Transverse colon (tissue), 4 donors: ENCODE data around the gene CHGA. TPM values are rescaled to one million over a fixed set of nuclear protein-coding genes. Genes with fewer than 3 reads are reported as not detected.

ENCODE experiments used
- DNase-seq: peaks from one replicate; pipeline ENCODE4 v3.0.0-alpha.2; 2019
- H3K27ac ChIP-seq, 4 donors: fragments of 200-600 bp; sonication (generic); 2 replicates each; pipeline ENCODE4 v1.5.1; 2016 to 2018; ENCODE audit warnings: inconsistent platforms in 4 of 4
- H3K27me3 ChIP-seq: fragments of 200-600 bp; sonication (generic); 2 replicates; pipeline ENCODE4 v1.5.1; 2017; ENCODE audit warnings: inconsistent platforms
- H3K36me3 ChIP-seq, 4 donors: fragments of 200-600 bp; sonication (generic); 2 replicates each; pipeline ENCODE4 v1.5.1; 2017 to 2019; ENCODE audit warnings: inconsistent platforms in 4 of 4
- H3K4me1 ChIP-seq, 4 donors: fragments of 200-600 bp; sonication (generic); 2 replicates each; pipeline ENCODE4 v1.5.1; 2017 to 2020; ENCODE audit warnings: inconsistent platforms in 4 of 4
- H3K4me3 ChIP-seq, 4 donors: fragments of 200-600 bp; sonication (generic); 1 replicate in 1 of 4; 2 replicates in 3 of 4; pipeline versions ENCODE4 v1.5.1 to v1.6.1; 2017 to 2019; ENCODE audit warnings: inconsistent platforms in 4 of 4
- H3K9me3 ChIP-seq, 2 donors: fragments of 200-600 bp; sonication (generic); 2 replicates each; pipeline ENCODE4 v1.5.1; 2017 to 2019; ENCODE audit warnings: inconsistent platforms in 2 of 2
- EP300 ChIP-seq: sonication (generic); formaldehyde crosslinking; IDR thresholded peaks from one replicate; pipeline ENCODE4 v1.6.1; 2017; ENCODE audit warnings: antibody characterized with exemption, low read depth
- POLR2A ChIP-seq: fragments of 450-650 bp; IDR thresholded peaks from one replicate; pipeline ENCODE4 v1.6.1; 2016; ENCODE audit warnings: antibody characterized with exemption, mild to moderate bottlenecking, moderate library complexity
- POLR2AphosphoS5 ChIP-seq, 3 donors: sonication (generic); formaldehyde crosslinking; IDR thresholded peaks; one replicate each; pipeline ENCODE4 v1.6.1; 2016; ENCODE audit warnings: antibody characterized with exemption in 3 of 3
- WGBS, 2 donors: methylation state at CpG; one replicate each; pipeline ENCODE4 v1.1.5; 2018; ENCODE audit warnings: low coverage in 1 of 2; 5-methylcytosine and 5-hydroxymethylcytosine counted together
- in situ Hi-C, 4 donors: fragments of 200-750 bp; cut with MboI; loops; one replicate each; pipeline versions ENCODE4 v1.15.0 to v1.15.1; 2017; ENCODE audit warnings: low sequenced_read_pairs in 3 of 4, low pct_ligation_motif_present in 1 of 4, low pct_unique_long_range_greater_than_20kb in 1 of 4
- intact Hi-C: fragments of 100-400 bp; cut with DNase I; formaldehyde crosslinking; loops from one replicate; pipeline ENCODE4 v1.15.1; 2023; ENCODE audit warnings: low total_unique reads
- total RNA-seq, 4 donors: library from RNA; depleted of rRNA; stranded (reverse); fragments of >200 nt; gene quantifications; one replicate each; pipeline ENCODE4 v1.1.0, GENCODE V29; 2016
- TF ChIP-seq, protein P1 (sequence below), 5 experiments: fragments of 200-600 bp in 3 of 5; fragments of 450-650 bp in 2 of 5; sonication (generic) in 3 of 5; IDR thresholded peaks; 1 replicate in 2 of 5; 2 replicates in 3 of 5; pipeline ENCODE4 v1.5.1; 2016 to 2017; ENCODE audit warnings: antibody characterized with exemption in 5 of 5, inconsistent platforms in 3 of 5, mild to moderate bottlenecking in 2 of 5, moderate library complexity in 1 of 5

The CHGA gene
- total RNA-seq, 4 donors from 2014 or later = 9.2 to 215 (median 40.7) TPM

GRCh38 chr14:92931681-92932447 lies 8.9 kb downstream of the CHGA start:
- Histone ChIP-seq H3K27me3 (no peaks in the 10 kb centered on the region), H3K4me1 (no peaks in the 10 kb centered on the region), H3K27ac (no peak overlapping the region), H3K36me3 (no peaks in the 10 kb centered on the region), H3K4me3 (no peak overlapping the region), H3K9me3 (no peaks in the 10 kb centered on the region)
- intact Hi-C loops (no loop called here), in situ Hi-C loops (no loop called here)
- WGBS, 2 donors = 88 to 100% methylated on average over 3 to 18 of the region's 18 CpGs
- TF ChIP-seq EP300 (no peak), POLR2AphosphoS5 (IDR thresholded peaks at IDR 0.05) (no peak), POLR2A (no peak)
- TF ChIP-seq, protein P1, sequence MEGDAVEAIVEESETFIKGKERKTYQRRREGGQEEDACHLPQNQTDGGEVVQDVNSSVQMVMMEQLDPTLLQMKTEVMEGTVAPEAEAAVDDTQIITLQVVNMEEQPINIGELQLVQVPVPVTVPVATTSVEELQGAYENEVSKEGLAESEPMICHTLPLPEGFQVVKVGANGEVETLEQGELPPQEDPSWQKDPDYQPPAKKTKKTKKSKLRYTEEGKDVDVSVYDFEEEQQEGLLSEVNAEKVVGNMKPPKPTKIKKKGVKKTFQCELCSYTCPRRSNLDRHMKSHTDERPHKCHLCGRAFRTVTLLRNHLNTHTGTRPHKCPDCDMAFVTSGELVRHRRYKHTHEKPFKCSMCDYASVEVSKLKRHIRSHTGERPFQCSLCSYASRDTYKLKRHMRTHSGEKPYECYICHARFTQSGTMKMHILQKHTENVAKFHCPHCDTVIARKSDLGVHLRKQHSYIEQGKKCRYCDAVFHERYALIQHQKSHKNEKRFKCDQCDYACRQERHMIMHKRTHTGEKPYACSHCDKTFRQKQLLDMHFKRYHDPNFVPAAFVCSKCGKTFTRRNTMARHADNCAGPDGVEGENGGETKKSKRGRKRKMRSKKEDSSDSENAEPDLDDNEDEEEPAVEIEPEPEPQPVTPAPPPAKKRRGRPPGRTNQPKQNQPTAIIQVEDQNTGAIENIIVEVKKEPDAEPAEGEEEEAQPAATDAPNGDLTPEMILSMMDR (IDR thresholded peaks at IDR 0.05) = no peak
- DNase-seq = no peak

DNA sequence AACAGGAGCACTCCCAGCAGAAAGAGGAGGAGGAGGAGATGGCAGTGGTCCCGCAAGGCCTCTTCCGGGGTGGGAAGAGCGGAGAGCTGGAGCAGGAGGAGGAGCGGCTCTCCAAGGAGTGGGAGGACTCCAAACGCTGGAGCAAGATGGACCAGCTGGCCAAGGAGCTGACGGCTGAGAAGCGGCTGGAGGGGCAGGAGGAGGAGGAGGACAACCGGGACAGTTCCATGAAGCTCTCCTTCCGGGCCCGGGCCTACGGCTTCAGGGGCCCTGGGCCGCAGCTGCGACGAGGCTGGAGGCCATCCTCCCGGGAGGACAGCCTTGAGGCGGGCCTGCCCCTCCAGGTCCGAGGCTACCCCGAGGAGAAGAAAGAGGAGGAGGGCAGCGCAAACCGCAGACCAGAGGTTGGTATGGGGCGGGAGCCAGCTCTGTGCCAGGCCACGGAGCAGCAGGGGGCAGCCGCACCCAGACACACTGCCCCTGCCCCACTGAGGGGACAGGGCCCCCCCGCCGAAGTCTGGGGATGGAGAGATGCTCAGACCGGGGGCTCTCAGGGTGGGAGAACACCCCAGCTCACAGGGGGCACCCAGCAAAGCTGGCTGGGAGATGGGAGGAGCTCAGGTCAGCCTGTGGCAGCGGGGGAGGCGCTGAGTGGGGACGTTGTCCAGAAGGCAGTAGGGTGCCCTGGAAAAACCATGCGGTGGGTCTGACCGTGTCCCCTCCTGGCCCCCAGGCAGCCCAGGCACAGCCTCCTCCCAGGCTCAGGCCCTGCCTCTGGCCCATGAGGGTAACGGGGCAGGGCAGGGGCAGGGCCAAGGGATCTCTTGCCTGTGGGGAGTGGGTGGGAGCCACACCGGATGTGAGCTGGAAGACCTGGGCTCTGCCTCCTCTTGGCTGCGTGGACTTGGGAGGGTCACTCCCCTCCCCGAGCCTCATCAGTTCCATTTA lies 9.8 kb downstream of the CHGA start:
- in situ Hi-C loops (no loop called here), intact Hi-C loops (no loop called here)
- H3K9me3 ChIP-seq = no peaks in the 10 kb centered on the region
- H3K36me3 ChIP-seq = no peaks in the 10 kb centered on the region
- TF ChIP-seq, protein P1 (IDR thresholded peaks at IDR 0.05) = no peak
- no peak for TF ChIP-seq EP300
- no peak for TF ChIP-seq POLR2A
- no peak for TF ChIP-seq POLR2AphosphoS5 (IDR thresholded peaks at IDR 0.05)
- H3K4me3 ChIP-seq = no peak overlapping the region
- 71 to 85% methylated on average over 5 to 34 of the region's 35 CpGs for WGBS, 2 donors
- DNase-seq = no peak
- H3K27me3 ChIP-seq = no peaks in the 10 kb centered on the region
- no peak overlapping the region for H3K27ac ChIP-seq
- H3K4me1 ChIP-seq = no peaks in the 10 kb centered on the region

GRCh38 chr14:92933481-92933880 lies 10.5 kb downstream of the CHGA start:
- in situ Hi-C loops = no loop called here
- Histone ChIP-seq H3K4me1 (no peaks in the 10 kb centered on the region), H3K27ac (no peak overlapping the region), H3K36me3 (no peaks in the 10 kb centered on the region), H3K27me3 (no peaks in the 10 kb centered on the region), H3K9me3 (no peaks in the 10 kb centered on the region), H3K4me3 (no peak overlapping the region)
- TF ChIP-seq POLR2A (no peak), POLR2AphosphoS5 (IDR thresholded peaks at IDR 0.05) (no peak), EP300 (no peak)
- TF ChIP-seq, protein P1 (IDR thresholded peaks at IDR 0.05) = no peak
- 80% methylated on average over 8 of the region's 8 CpGs; no CpG with 5 or more reads in 1 of the 2 donors for WGBS, 2 donors
- intact Hi-C loops = no loop called here
- DNase-seq = no peak
